SIG-M5 (cell line): ENCODE measurements around the gene CELF1.
A peak's percentile ranks its signal among the peaks of the same experiment; 100 is the strongest.

Experiments
- DNase-seq: peaks from one replicate; lab custom pipeline; 2025; lab: John Stamatoyannopoulos, UW

CELF1 gene

GRCh38 chr11:47447906-47448305, 105.0 kb downstream of the CELF1 start:
- no peak for DNase-seq

- no peak for DNase-seq
Observed at GRCh38 chr11:47446833-47447232, 106.1 kb downstream of the CELF1 start.

GRCh38 chr11:47445840-47446239, 107.1 kb downstream of the CELF1 start:
- DNase-seq, result no peak

- no peak for DNase-seq
Observed at GRCh38 chr11:47443817-47444216, 109.1 kb downstream of the CELF1 start.

- DNase-seq, result no peak
Observed at GRCh38 chr11:47443028-47443700, 109.8 kb downstream of the CELF1 start.

- no peak for DNase-seq
Observed at GRCh38 chr11:47442514-47442913, 110.4 kb downstream of the CELF1 start.

- no peak for DNase-seq
Observed at GRCh38 chr11:47441421-47441820, 111.5 kb downstream of the CELF1 start.

- no peak for DNase-seq
Observed at GRCh38 chr11:47440054-47440476, 112.9 kb downstream of the CELF1 start.

- no peak for DNase-seq
Observed at GRCh38 chr11:47438721-47439120, 114.2 kb downstream of the CELF1 start.

GRCh38 chr11:47437746-47438418, 115.0 kb downstream of the CELF1 start:
- no peak for DNase-seq

GRCh38 chr11:47437218-47437745, 115.7 kb downstream of the CELF1 start:
- no peak for DNase-seq

- DNase-seq, result no peak
Observed at GRCh38 chr11:47436726-47437125, 116.2 kb downstream of the CELF1 start.

GRCh38 chr11:47435687-47436086, 117.2 kb downstream of the CELF1 start:
- DNase-seq, result no peak

- no peak for DNase-seq
Observed at GRCh38 chr11:47434011-47434786, 118.7 kb downstream of the CELF1 start.

GRCh38 chr11:47433157-47433556, 119.8 kb downstream of the CELF1 start:
- no peak for DNase-seq

- DNase-seq, result no peak
Observed at GRCh38 chr11:47431356-47432083, 121.4 kb downstream of the CELF1 start.

GRCh38 chr11:47430524-47430923, 122.4 kb downstream of the CELF1 start:
- no peak for DNase-seq

GRCh38 chr11:47426062-47426956, 126.6 kb downstream of the CELF1 start, which contains the start of gene PSMC3:
Gene PSMC3 (minus strand): TSS chr11:47426439. CDS start chr11:47426279, 160 bp downstream.
- DNase-seq, result peak; percentile 52

- no peak for DNase-seq
Observed at GRCh38 chr11:47425611-47426010, 127.3 kb downstream of the CELF1 start.

- no peak for DNase-seq
Observed at GRCh38 chr11:47418454-47419259, 134.3 kb downstream of the CELF1 start.
